CD4-positive, alpha-beta T cell treated with Interleukin-2 at 100 ng/mL for 4 hours (primary cell): Measurements from ENCODE around the gene GAB2.
"Not testable (repeated sequence)": the region's sequence is repeated elsewhere in the genome, so short reads cannot be mapped to it uniquely, and the experiment has no call there.

Experiments
- DNase-seq: peaks from one replicate; pipeline ENCODE4 v3.0.0-alpha.2; 2020; ENCODE audit warnings: low spot score

The GAB2 gene

DNA sequence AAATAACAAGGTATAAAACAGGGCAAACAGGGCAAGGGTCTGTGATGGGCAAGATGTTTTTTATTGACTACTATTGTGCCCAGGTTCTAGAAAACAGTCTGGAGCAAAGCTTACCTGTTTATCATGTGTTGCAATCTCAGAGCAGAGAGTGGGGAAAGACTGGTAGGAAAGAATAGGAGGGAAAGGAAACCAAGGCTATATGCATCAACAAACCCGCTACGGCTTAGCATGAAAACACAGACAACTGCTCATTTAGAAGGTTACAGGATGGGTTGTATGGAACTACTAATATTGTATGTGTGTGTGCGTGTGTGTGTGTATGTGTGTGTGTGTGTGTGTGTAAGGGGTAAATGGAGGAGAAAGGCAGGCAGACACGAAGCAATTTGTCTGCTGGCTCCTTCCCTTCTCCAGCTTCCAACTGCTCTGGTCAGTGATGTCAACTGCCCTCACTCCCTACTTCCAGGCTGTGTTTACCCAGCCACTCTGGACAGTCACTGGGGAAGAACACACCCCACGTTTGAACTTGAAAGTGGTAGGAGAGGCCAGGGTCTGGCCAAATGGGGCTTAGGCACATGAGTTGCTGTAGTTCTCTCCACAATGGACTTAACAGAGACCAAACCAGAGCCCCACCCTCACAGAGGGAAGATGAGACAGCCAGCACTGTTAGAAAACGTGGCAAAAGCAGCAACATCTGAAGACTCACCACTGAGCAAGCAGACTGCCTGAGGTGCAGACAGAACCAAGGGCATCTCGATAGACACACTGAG is 47.0 kb downstream of the GAB2 start:
- DNase-seq = no peak

DNA sequence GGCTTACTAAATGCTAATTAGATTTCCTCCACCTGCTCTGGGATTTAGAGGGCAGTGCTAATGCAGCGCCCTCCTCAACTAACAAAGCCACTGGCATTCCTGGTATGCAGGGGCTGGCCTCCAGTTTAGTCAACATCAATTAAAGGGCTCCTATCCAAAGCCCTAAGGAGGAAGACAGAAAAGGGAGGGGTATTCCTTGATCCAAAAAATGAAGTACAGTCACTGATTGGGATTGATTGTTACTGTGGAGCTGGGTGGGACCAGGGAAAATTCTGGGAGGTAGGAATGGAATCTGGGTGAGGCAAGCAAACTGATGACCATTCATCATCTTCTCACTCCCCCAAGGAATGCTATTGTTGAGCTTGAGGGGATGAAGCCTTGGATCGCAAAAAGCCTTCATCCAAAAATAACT is 52.2 kb downstream of the GAB2 start:
- no peak for DNase-seq

DNA sequence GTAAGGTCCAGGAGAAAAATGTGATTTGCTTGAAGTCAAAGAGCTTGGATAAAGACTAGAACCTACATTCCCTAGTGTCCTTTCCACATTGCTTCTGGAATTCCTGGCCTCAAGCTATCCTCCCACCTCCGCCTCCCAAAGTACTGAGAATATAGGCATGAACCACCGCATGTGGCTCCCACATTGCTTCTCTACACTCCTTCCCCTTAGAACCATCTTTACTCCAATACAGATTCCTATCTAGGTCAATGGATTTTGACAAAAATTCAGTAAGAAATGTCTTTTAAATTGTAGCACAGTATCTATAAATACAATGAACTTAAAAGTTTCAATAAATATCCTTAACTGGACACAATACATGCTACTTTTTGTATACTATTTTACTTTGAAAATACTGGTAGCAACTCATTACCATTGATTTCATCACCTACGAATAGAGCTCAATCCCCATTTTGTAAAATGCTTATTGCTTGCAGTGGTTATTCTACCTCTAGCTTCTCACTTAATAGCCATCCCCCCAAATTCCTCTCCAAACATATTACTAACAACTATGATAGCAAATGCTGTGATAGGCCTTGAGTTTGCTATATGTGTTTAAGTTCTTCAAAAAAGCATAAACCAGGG is 53.4 kb downstream of the GAB2 start:
- DNase-seq = no peak

DNA sequence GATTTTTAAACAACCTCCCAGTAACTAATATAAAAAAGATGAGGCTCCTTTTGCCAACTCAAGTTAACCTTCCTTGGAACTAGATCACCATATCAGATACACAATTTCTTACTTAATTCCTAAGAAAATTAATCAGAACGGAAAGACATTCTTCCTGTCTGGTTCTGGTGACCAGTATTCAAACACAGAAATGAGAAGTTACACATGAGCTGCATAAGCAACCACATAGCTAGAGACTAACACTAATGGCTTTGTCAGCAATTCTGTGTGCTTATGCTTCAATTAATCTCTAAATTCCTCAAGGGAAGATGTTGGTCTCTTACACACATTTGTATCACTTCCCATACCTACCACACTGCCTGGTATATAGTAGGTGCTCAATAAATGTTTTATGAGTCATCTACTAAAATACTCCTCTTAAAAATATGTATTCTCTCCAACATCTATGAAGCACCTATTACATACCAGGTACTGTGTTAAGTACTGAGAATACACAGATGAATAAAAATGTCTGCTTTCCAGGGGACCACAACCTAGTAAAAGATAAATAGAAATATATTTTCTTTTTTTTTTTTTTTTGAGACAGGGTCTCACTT is 54.5 kb downstream of the GAB2 start:
- no peak for DNase-seq

DNA sequence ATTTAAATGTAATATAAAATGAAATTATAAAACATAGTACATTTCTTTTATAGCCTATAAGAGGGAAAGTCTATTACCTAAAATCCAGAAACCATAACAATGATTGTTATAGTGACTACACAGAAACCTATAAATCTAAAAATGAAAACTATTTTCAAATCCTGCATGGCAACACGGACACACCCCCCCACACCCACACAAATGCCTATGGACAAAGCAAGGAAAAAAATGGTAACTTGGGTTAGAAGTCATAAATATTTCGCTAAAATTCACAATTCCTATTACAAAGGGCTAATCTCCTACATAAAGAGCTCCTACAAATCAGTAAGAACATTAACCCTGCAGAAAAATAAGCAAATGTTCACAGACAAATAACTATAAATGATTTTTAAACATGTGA is 56.4 kb downstream of the GAB2 start:
- no peak for DNase-seq

DNA sequence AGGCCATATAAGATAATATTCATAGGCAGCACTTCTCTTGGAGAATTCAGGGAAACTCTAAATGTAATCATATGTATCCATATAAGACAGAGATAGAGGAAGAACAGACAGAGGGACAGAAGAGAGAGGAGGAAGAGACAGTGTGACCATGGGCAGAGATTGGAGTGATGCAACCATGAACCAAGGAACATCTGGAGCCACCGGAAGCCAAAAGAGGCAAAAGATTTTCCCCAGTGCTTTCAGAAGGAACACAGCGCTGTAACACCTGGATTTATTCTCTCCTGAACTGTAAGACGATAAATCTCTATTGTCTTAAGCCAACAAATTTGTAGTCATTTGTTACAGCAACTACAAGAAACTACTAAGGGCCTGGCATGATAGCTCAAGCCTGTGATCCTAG is 57.7 kb downstream of the GAB2 start:
- DNase-seq = no peak

DNA sequence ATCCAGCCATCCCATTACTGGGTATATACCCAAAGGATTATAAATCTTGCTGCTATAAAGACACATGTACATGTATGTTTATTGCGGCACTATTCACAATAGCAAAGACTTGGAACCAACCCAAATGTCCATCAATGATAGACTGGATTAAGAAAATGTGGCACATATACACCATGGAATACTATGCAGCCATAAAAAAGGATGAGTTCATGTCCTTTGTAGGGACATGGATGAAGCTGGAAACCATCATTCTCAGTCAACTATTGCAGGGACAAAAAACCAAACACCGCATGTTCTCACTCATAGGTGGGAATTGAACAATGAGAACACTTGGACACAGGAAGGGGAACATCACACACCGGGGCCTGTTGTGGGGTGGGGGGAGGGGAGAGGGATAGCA is 59.7 kb downstream of the GAB2 start:
- DNase-seq = not testable (repeated sequence)

DNA sequence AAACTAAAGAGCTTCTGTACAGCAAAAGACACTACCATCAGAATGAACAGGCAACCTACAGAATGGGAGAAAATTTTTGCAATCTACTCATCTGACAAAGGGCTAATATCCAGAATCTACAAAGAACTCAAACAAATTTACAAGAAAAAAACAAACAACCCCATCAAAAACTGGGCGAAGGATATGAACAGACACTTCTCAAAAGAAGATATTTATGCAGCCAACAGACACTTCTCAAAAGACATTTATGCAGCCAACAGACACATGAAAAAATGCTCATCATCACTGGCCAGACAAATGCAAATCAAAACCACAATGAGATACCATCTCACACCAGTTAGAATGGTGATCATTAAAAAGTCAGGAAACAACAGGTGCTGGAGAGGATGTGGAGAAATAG is 60.2 kb downstream of the GAB2 start:
- not testable (repeated sequence) for DNase-seq

DNA sequence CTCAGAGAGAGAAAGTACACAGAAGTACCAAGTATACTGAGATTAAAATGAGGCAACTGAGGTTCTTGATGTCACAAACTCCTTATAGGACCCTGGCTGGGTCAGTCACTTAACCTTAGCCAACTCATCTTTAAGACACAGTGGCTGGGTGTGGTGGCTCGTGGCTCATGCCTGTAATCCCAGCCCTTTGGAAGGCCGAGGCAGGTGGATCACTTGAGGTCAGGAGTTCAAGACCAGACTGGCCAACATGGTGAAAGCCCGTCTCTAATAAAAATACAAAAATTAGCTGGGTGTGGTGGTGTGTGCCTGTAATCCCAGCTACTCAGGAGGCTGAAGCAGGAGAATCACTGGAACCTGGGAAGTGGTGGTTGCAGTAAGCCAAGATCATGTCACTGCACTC is 61.9 kb downstream of the GAB2 start:
- DNase-seq = not testable (repeated sequence)

DNA sequence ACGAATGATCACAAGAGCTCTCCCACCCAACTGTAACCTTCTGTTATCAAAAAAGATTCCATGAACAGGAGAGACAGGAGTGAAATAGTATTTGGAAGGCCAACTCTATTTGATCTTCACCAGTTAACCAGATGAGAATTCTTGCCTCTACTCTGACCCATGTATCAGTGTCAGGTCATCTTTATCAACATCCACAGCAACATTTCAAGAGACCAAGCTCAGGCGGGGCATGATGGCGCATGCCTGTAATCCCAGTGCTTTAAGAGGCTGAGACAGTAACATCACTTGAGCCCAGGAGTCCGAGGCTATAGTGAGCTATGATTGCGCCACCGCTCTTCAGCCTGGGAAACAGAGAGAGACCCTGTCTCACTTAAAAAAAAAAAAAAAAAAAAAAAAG is 62.3 kb downstream of the GAB2 start:
- no peak for DNase-seq

DNA sequence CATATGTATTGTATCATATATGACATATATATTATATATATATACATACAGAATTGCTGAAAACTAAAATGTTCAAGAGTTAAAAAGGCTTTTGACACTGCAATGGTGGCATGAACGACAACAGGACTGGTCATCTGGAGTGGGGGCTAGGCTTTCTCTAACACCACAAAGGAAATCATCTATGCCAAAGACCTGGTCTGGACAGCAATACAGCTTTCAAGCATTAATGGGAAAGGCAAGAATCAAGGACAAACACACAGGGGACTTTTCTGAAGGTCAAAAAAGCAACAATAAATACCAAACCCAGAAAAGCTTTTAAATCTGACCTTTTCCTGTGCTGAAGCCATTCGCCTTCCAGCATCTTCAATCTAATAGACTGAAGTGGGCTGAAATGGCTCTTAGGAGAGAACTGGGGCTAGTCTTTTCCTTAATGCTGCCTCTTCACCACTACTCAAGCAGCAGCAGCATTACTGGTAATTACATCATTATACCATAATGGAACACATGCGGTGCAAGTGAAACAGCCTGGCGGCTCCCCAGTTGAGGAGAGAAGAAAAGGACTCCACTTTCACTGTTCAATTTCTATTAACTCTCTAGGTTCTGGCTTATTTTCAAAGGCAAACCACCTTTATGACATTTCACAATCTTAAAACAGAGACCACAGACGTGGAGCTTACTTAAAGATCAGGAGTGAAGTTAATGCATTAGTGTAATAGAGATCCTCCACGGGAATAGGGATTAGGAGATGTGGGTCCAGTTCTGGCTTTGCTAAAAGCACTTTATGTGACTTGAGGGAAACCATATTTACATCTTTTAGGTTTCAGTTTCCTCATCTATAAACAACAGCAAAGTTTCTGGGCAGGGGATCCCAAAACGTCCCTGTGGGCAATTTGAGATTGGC is 63.0 kb downstream of the GAB2 start:
- no peak for DNase-seq

DNA sequence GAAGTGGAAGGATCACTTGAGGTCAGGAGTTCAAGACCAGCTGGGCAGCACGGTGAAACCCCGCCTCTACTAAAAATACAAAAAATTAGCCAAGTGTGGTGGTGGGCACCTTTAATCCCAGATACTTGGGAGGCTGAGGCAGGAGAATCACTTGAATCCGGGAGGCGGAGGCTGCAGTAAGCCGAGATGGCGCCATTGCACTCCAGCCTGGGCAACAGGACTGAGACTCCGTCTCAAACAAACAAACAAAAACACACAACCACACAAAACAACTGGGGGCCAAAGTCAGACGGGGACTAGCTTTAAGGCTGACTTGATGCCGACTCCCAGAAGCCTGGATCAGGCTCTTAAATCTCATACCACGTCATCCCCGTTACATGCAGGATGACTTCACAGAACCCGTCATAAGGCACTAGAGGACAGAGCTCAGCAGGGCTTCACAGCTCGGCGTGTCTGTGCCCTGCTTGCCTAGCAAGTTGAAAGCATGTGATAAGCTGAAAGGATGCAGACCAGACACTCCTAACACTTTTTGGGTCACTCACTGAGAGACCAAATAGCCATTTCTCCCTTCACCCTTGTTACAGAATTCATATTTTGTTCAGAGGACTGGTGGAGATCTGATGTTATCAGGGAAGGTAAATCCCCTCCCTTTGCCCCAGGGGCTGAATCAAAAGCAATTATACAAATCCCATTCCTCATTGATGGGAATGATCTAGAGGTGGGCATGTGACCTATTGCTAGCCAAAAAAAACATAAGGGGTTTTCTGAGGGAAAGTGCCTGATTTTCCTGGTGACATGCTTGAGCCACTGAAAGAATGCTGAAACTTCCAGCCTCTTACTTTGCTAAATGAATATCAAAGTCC is 65.4 kb downstream of the GAB2 start:
- no peak for DNase-seq

DNA sequence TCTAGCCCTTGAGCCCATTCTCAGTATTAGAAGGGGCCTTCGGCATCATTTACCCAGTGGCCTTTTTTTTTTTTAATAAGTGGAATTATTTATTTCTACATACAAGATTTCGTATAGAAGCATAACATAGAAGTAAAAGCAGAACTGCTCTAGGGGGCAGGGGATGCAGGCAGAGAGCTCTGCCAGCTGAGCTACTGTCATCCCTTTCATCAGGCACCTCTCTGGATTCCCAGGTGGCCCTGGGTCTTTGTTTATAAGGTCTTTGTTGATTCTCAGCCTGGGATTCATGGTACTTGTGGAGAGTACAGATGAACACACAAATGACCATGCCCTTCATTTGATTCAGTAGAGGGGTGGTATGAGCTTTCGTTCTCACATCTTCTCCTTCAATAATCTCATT is 66.4 kb downstream of the GAB2 start:
- no peak for DNase-seq

DNA sequence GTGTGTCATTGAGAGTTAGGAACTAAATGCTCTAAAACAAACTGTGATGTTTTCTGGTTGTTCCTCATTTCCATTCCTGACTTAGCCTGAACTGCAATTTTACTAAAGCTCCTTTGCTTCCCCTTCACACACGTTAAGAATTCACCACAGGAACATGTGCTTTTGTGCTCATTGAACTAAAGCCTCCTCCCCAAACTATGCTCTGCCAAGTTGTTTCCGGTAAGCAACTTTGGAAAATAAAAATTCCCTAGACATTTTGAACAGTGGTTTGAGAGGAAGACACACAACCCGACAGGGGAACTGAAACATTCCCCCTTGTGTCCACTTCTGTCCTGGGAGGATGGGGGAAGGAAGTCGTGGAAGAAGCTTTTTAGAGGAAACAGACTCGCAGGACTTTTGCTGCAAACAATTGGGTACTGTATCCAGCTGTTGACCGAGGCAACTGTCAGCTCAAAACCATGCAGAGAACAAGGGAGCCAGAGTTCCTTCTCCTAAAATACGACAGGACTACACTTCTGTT is 66.9 kb downstream of the GAB2 start:
- DNase-seq = no peak

DNA sequence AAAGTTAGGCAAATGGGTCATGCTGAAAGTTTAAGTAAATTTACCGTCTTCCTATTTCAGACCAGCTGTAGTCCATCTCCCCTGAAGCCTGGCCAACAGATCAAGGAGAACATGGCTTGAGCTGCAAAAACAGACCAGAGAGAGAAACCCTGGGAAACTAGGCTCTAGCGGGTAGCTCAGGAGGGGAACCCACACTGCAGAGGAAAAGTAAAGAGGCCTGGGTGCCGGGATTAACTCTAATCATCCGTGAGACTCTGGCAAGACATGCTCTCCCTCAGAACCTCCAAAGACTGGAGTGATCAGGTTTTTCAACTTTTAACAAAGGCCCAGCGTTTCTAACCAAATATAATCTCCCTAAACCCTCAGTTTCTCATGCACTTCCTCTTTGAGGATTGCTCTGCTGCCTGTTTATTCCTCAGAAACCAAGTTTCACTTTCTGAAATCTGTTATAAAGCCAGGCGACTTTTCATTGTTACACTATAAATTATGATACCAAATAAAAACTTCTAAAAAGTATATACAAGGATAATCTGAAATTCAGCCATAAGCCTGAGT is 67.5 kb downstream of the GAB2 start:
- no peak for DNase-seq

DNA sequence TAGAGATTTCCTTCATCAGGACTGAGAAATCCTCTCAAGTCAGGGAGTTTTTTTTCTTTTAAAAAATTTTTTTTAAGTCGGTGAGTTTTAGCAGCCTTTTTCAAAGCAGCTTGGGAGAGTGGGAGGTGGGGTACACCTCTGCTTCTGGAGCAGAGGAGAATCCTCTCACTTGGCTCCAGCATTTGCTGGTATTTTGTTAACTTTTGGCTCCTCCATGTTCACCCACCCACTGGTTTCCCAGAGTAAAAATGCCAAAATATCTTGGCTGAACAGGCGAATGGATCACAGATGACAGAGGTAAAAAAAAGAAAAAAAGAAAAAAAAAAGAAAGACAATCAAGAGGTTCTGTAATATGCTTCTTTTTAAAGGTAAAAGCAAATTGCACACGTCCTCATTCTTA is 68.0 kb downstream of the GAB2 start:
- no peak for DNase-seq

DNA sequence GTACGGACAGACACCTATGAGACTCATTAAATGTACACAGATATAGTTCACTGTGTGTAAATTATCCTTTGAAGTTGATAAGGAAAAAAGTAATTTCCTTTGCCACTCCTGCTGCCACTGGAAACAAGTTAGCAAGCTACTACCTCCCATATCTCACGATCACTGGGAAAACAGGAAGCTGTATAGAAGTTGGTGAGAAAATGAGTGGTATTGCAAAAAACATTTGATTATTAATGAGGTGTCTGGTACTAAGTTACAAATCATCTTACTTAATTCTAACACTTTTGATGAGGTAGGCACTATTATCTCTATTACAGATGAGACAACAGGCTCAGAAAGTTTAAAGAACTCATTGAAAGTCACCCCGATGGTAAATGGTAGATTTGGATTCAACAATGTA is 68.5 kb downstream of the GAB2 start:
- no peak for DNase-seq

DNA sequence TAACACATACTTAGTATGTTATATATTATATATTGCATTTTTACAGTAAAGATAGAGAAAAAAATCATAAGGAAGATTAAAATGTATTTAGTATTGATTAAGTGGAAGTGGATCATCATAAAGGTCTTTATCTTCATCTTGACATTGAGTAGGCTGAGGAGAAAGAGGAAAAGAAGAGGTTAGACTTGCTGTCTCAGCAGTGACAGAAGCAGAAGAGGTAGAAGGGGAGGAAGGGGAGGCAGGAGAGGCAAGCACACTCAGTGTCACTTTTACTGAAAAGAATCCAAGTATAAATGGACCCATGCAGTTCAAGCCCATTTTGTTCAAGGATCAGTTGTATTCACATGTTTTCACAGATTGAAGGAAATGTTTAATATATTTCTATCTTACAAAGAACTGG is 69.7 kb downstream of the GAB2 start:
- DNase-seq = no peak

DNA sequence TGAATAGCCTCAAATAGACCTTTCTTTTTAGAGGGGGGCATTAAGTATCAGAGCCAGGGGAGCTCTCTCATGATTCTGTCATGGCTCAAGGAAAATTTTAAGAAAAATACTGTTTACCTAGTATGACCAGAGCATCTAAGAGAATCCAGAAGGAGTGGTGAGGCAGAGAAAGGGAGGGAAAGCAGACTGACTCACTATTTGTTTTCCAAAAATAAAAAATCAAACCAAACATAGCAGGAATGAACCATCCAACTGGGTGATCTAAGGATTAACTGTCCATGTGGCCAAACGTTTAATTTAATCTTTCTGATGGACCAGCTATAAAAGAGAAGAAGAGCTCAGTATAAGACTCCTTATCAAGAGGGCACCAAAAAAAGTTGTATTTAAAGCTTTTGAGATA is 70.8 kb downstream of the GAB2 start:
- DNase-seq = no peak

DNA sequence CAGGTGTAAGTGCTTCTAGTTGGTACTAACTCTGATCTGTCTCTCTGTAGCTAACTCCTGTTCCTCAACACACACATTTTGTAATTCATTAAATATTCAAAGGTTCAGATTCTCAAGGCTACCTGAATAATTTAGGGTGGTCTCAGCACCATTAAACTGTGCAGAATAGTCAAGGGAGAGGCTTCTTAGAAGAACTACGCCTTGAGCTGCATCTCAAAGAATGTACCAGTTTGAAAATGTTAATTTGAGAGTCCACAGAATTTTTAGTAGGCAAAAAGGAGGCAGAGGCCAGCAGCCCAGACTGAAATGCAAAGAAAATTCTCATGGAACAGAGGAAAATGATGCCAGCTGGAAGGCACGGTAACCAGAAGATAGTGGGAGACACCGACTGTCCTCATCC is 72.2 kb downstream of the GAB2 start:
- no peak for DNase-seq

DNA sequence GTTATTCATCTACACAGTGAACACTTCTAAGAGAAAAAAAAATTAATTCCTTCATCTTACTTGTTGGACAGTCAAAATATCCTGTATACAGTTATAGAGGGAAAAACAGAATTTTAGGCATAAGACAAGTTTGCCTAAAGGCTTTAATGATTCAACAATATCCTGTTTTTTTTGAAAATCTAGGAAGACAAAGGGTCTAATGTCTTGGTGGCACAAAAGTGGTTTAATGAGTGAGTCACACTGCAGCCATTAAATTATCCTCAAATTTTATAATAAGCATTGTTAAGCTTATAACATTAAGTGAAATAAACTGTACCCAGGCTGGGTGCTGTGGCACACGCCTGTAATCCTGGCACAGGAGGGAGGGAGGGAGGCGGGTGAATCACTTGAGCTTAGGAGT is 72.9 kb downstream of the GAB2 start:
- DNase-seq = no peak
